PC-9 (cell line): ENCODE results near the gene TK1. TPM values are rescaled to one million over a fixed set of nuclear protein-coding genes. Genes with fewer than 3 reads are reported as not detected.
"Not testable (repeated sequence)": the region's sequence is repeated elsewhere in the genome, so short reads cannot be mapped to it uniquely, and the experiment has no call there.

Experiments used
- BruUV-seq: library from RNA; stranded (reverse); fragments of 400-500 nt; replicated peaks from 2 replicates; lab custom pipeline; 2021; lab: Mats Ljungman, UMichigan
- CTCF ChIA-PET: fragments of 300-600 bp; sonication (Branson Sonifier 250); formaldehyde crosslinking; loops from one replicate; lab custom pipeline; 2022; ENCODE audit warnings: antibody characterized with exemption; lab: Charles Lee
- POLR2A ChIA-PET: fragments of 300-600 bp; sonication (Branson Sonifier 250); formaldehyde crosslinking; loops from one replicate; lab custom pipeline; 2022; ENCODE audit warnings: antibody characterized with exemption; ENCODE audit not compliant: unreplicated experiment; lab: Charles Lee
- DNase-seq, 2 experiments: peaks; one replicate each; pipeline versions ENCODE4 v3.0.0 to v3.0.0-alpha.2; 2015 to 2022; ENCODE audit warnings: mixed read lengths in 1 of 2
- H2AFZ ChIP-seq: fragments of 200-600 bp; sonication (generic); 2 replicates; pipeline ENCODE4 v1.8.1; 2017; ENCODE audit warnings: antibody characterized with exemption
- H3F3A ChIP-seq: fragments of 200-600 bp; sonication (generic); 2 replicates; pipeline ENCODE4 v1.8.1; 2017; ENCODE audit warnings: antibody characterized with exemption, mild to moderate bottlenecking, low read depth; ENCODE audit not compliant: insufficient read depth
- H3K27ac ChIP-seq: fragments of 200-600 bp; sonication (generic); 2 replicates; pipeline ENCODE4 v1.6.1; 2016; ENCODE audit warnings: mixed run types
- H3K27me3 ChIP-seq: fragments of 200-600 bp; sonication (generic); 2 replicates; pipeline ENCODE4 v1.6.1; 2016; ENCODE audit warnings: low read depth, mixed run types; ENCODE audit not compliant: insufficient read depth
- H3K36me3 ChIP-seq: fragments of 200-600 bp; sonication (generic); 2 replicates; pipeline ENCODE4 v1.6.1; 2016; ENCODE audit warnings: low read depth, mixed run types
- H3K4me1 ChIP-seq: fragments of 200-600 bp; sonication (generic); replicated peaks from 2 replicates; pipeline ENCODE4 v1.6.1; 2016; ENCODE audit warnings: mixed run types; ENCODE audit not compliant: insufficient read depth
- H3K4me2 ChIP-seq: fragments of 200-600 bp; sonication (generic); 2 replicates; pipeline ENCODE4 v1.6.1; 2017; ENCODE audit warnings: mixed run types
- H3K4me3 ChIP-seq: fragments of 200-600 bp; sonication (generic); 2 replicates; pipeline ENCODE4 v1.6.1; 2016; ENCODE audit warnings: mixed run types
- H3K79me2 ChIP-seq: fragments of 200-600 bp; sonication (generic); 2 replicates; pipeline ENCODE4 v1.6.1; 2017; ENCODE audit warnings: low read depth, mixed run types
- H3K9me2 ChIP-seq: fragments of 200-600 bp; sonication (generic); 2 replicates; pipeline ENCODE4 v1.8.1; 2017; ENCODE audit warnings: mild to moderate bottlenecking; ENCODE audit not compliant: insufficient read depth
- H3K9me3 ChIP-seq: fragments of 200-600 bp; sonication (generic); 2 replicates; pipeline ENCODE4 v1.8.1; 2016; ENCODE audit warnings: low read depth; ENCODE audit not compliant: insufficient read depth
- H4K20me1 ChIP-seq: fragments of 200-600 bp; sonication (generic); 2 replicates; pipeline ENCODE4 v1.8.1; 2017; ENCODE audit not compliant: insufficient read depth
- CTCF ChIP-seq: fragments of 200-600 bp; sonication (generic); conservative IDR thresholded peaks from 2 replicates; pipeline ENCODE4 v1.6.1; 2017; ENCODE audit warnings: mixed run types, antibody characterized with exemption, mild to moderate bottlenecking, moderate library complexity
- EZH2 ChIP-seq: fragments of 200-600 bp; sonication (generic); IDR thresholded peaks from 2 replicates; pipeline ENCODE4 v1.8.0; 2017; ENCODE audit warnings: antibody characterized with exemption, low read depth
- intact Hi-C: fragments of 100-400 bp; cut with micrococcal nuclease; formaldehyde crosslinking; loops from one replicate; pipeline ENCODE4 v1.10.0; 2022; ENCODE audit not compliant: unreplicated experiment
- total RNA-seq: library from RNA; stranded (reverse); gene quantifications from 2 replicates; pipeline ENCODE4 v1.2.3, GENCODE V29; 2021

Gene TK1
- total RNA-seq, 1 experiment from 2014 or later: 137 TPM

GRCh38 chr17:78173097-78173715, 13.6 kb downstream of the TK1 start:
- Histone ChIP-seq H4K20me1 (peaks cover 7% of the 10 kb centered on the region; the same call in 1 of the 2 replicates), H3K79me2 (0 out of 2 replicates have a peak, but pooled peaks cover 6% of the 10 kb centered on the region), H3K27me3 (no peaks in the 10 kb centered on the region), H2AFZ (no peak overlapping the region), H3K9me2 (no peaks in the 10 kb centered on the region), H3K4me3 (no peak overlapping the region), H3F3A (peaks cover 23% of the 10 kb centered on the region), H3K4me2 (no peak overlapping the region), H3K27ac (no peak overlapping the region), H3K9me3 (no peaks in the 10 kb centered on the region), H3K4me1 (peaks cover 10% of the 10 kb centered on the region; the same call in 1 of the 2 replicates), H3K36me3 (no peaks in the 10 kb centered on the region)
- intact Hi-C loops: no loop called here
- TF ChIP-seq CTCF (no peak), EZH2 (no peak)
- no TSS peak for BruUV-seq
- CTCF ChIA-PET: interaction anchor here (1.3 kb wide), 1 partner anchor 28 kb away, joined by 6 read pairs; no protein-coding TSS in a partner anchor
- POLR2A ChIA-PET: no interaction called here
- DNase-seq: no peak

GRCh38 chr17:78172249-78173051, 14.4 kb downstream of the TK1 start:
- intact Hi-C loops: no loop called here
- ChIA-PET CTCF (interaction anchor here (0.6 to 1.1 kb wide), 2 partner anchors 87 to 256 kb away, joined by 3 to 8 read pairs; no protein-coding TSS in a partner anchor), POLR2A (interaction anchor here (0.6 to 0.7 kb wide), 3 partner anchors 14 to 136 kb away, joined by 3 to 13 read pairs (median 6); partner anchors contain the start of gene TK1)
- Histone ChIP-seq H3F3A (peaks cover 23% of the 10 kb centered on the region), H3K27me3 (no peaks in the 10 kb centered on the region), H3K9me2 (no peaks in the 10 kb centered on the region), H2AFZ (no peak overlapping the region), H4K20me1 (peaks cover 7% of the 10 kb centered on the region; the same call in 1 of the 2 replicates), H3K79me2 (0 out of 2 replicates have a peak, but pooled peaks cover 6% of the 10 kb centered on the region), H3K36me3 (no peaks in the 10 kb centered on the region), H3K4me2 (no peak overlapping the region), H3K27ac (no peak overlapping the region), H3K4me3 (no peak overlapping the region), H3K9me3 (no peaks in the 10 kb centered on the region), H3K4me1 (peaks cover 10% of the 10 kb centered on the region; the same call in 1 of the 2 replicates)
- peak in 1 of 2 experiments; percentile 53 for DNase-seq
- BruUV-seq: no TSS peak
- TF ChIP-seq EZH2 (no peak), CTCF (no peak)

- H3K4me1 ChIP-seq, H2AFZ ChIP-seq, H3K27ac ChIP-seq, H3K4me3 ChIP-seq, DNase-seq, H3K9me2 ChIP-seq, BruUV-seq, H3K79me2 ChIP-seq, H3K27me3 ChIP-seq, intact Hi-C loops, H3K9me3 ChIP-seq, H3K4me2 ChIP-seq, H3K36me3 ChIP-seq, H4K20me1 ChIP-seq: not testable (repeated sequence)
- H3F3A ChIP-seq: peaks cover 23% of the 10 kb centered on the region
- ChIA-PET POLR2A (interaction anchor here (0.6 to 0.7 kb wide), 3 partner anchors 15 to 137 kb away, joined by 3 to 13 read pairs (median 6); partner anchors contain the start of gene TK1), CTCF (interaction anchor here (0.6 to 1.1 kb wide), 2 partner anchors 87 to 257 kb away, joined by 3 to 8 read pairs; no protein-coding TSS in a partner anchor)
Observed at GRCh38 chr17:78171591-78172248, 15.1 kb downstream of the TK1 start.
